SK-N-SH (cell line): ENCODE results near the gene VRTN. TPM values are rescaled to one million over a fixed set of nuclear protein-coding genes. Genes with fewer than 3 reads are reported as not detected.

Source experiments
- CTCF ChIA-PET: fragments of 300-600, 350-600 bp; formaldehyde crosslinking; extraction: SDS; loops from one replicate; lab custom pipeline; 2021; lab: Yijun Ruan, JAX
- POLR2A ChIA-PET: fragments of 350-600 bp; sonication (Branson Sonifier 250); formaldehyde crosslinking; extraction: SDS; loops from one replicate; lab custom pipeline; 2020; ENCODE audit warnings: antibody characterized with exemption, inconsistent platforms; lab: Yijun Ruan, JAX
- DNase-seq: peaks from one replicate; pipeline ENCODE4 v3.0.0; 2012
- H2AFZ ChIP-seq: fragments of 200-600 bp; sonication (generic); 2 replicates; pipeline ENCODE4 v1.8.1; 2016; ENCODE audit warnings: antibody characterized with exemption, mild to moderate bottlenecking, low read depth
- H3F3A ChIP-seq: fragments of 200-600 bp; sonication (generic); replicated peaks from 2 replicates; pipeline ENCODE3; 2016; ENCODE audit warnings: antibody characterized with exemption, mild to moderate bottlenecking; ENCODE audit not compliant: insufficient read depth
- H3K27ac ChIP-seq, 2 experiments: fragments of 200-500 bp in 1 of 2; fragments of 200-600 bp in 1 of 2; sonication (Bioruptor generic) in 1 of 2; sonication (generic), shearing (Covaris generic) in 1 of 2; 2 replicates each; pipeline versions ENCODE4 v1.5.1 to v1.6.1; 2014 to 2016; ENCODE audit warnings: low read depth in 2 of 2, inconsistent platforms in 1 of 2, low read length in 1 of 2, mild to moderate bottlenecking in 1 of 2, mixed read lengths in 1 of 2
- H3K27me3 ChIP-seq: fragments of 200-600 bp; sonication (generic), shearing (Covaris generic); 2 replicates; pipeline ENCODE4 v1.6.1; 2016; ENCODE audit warnings: mixed run types; ENCODE audit not compliant: insufficient read depth
- H3K36me3 ChIP-seq, 2 experiments: fragments of 200-500 bp in 1 of 2; fragments of 200-600 bp in 1 of 2; sonication (Bioruptor generic) in 1 of 2; sonication (generic) in 1 of 2; replicated peaks in 1 of 2; 2 replicates each; pipeline versions ENCODE3 to v1.5.1; 2014 to 2016; ENCODE audit warnings: low read length in 1 of 2, mild to moderate bottlenecking in 1 of 2; ENCODE audit not compliant: insufficient read depth in 2 of 2, control insufficient read depth in 1 of 2
- H3K4me1 ChIP-seq, 2 experiments: fragments of 200-500 bp in 1 of 2; fragments of 200-600 bp in 1 of 2; sonication (Bioruptor generic) in 1 of 2; sonication (generic), shearing (Covaris generic) in 1 of 2; 2 replicates each; pipeline versions ENCODE4 v1.5.1 to v1.6.1; 2014 to 2016; ENCODE audit warnings: low read depth in 1 of 2, low read length in 1 of 2, mixed run types in 1 of 2; ENCODE audit not compliant: insufficient read depth in 2 of 2, control insufficient read depth in 1 of 2
- H3K4me2 ChIP-seq: fragments of 200-600 bp; sonication (generic), shearing (Covaris generic); 2 replicates; pipeline ENCODE4 v1.6.1; 2017; ENCODE audit warnings: mixed run types
- H3K4me3 ChIP-seq, 2 experiments: fragments of 200-500 bp in 1 of 2; fragments of 200-600 bp in 1 of 2; sonication (Bioruptor generic) in 1 of 2; sonication (generic), shearing (Covaris generic) in 1 of 2; 2 replicates each; pipeline versions ENCODE4 v1.5.1 to v1.8.1; 2014 to 2016; ENCODE audit warnings: low read depth in 2 of 2, inconsistent platforms in 1 of 2, low read length in 1 of 2, mild to moderate bottlenecking in 1 of 2, mixed read lengths in 1 of 2, moderate library complexity in 1 of 2
- H3K79me2 ChIP-seq: fragments of 200-600 bp; sonication (generic); 2 replicates; pipeline ENCODE4 v1.8.1; 2017; ENCODE audit warnings: mild to moderate bottlenecking; ENCODE audit not compliant: insufficient read depth
- H3K9ac ChIP-seq: fragments of 200-600 bp; sonication (generic); 2 replicates; pipeline ENCODE4 v1.6.1; 2017; ENCODE audit warnings: mixed run types
- H3K9me2 ChIP-seq: fragments of 200-600 bp; sonication (generic); 2 replicates; pipeline ENCODE4 v1.6.1; 2017; ENCODE audit warnings: mixed run types
- H3K9me3 ChIP-seq: fragments of 200-600 bp; sonication (generic); 2 replicates; pipeline ENCODE4 v1.6.1; 2017; ENCODE audit warnings: mixed run types, mild to moderate bottlenecking, moderate library complexity
- H4K20me1 ChIP-seq: fragments of 200-600 bp; sonication (generic); 2 replicates; pipeline ENCODE4 v1.6.1; 2017; ENCODE audit warnings: mild to moderate bottlenecking, mixed run types; ENCODE audit not compliant: insufficient read depth
- CHD2 ChIP-seq: fragments of 150-350 bp; IDR thresholded peaks from 2 replicates; pipeline ENCODE4 v1.6.1; 2018; ENCODE audit warnings: low read length; ENCODE audit not compliant: partially characterized antibody
- EP300 ChIP-seq, 2 experiments: IDR thresholded peaks; 2 replicates each; pipeline versions ENCODE4 v1.4.0 to v1.6.1; 2012; ENCODE audit warnings: borderline replicate concordance in 1 of 2, low read depth in 1 of 2, low read length in 1 of 2
- EZH2phosphoT487 ChIP-seq: fragments of 200-600 bp; sonication (generic); IDR thresholded peaks from 2 replicates; pipeline ENCODE4 v1.6.1; 2017; ENCODE audit warnings: low read depth, mixed run types, mild to moderate bottlenecking, antibody characterized with exemption, moderate library complexity, borderline replicate concordance
- FOSL2 ChIP-seq: IDR thresholded peaks from 2 replicates; pipeline ENCODE4 v1.4.0; 2012; ENCODE audit warnings: low read depth, mild to moderate bottlenecking, moderate library complexity, borderline replicate concordance
- FOXJ3 ChIP-seq: sonication (generic); formaldehyde crosslinking; IDR thresholded peaks from 2 replicates; pipeline ENCODE4 v1.5.1; 2020; ENCODE audit warnings: mild to moderate bottlenecking, missing genetic modification reagents
- GABPA ChIP-seq: IDR thresholded peaks from 2 replicates; pipeline ENCODE4 v1.4.0; 2012; ENCODE audit warnings: low read depth, mild to moderate bottlenecking
- GATA2 ChIP-seq: sonication (generic); formaldehyde crosslinking; IDR thresholded peaks from 2 replicates; pipeline ENCODE4 v1.5.0; 2020; ENCODE audit warnings: mild to moderate bottlenecking, missing genetic modification reagents
- MXI1 ChIP-seq: IDR thresholded peaks from 2 replicates; pipeline ENCODE4 v1.6.1; 2012; ENCODE audit warnings: mild to moderate bottlenecking, low read depth, low read length, improper control_type of control experiment
- NFIC ChIP-seq: IDR thresholded peaks from 2 replicates; pipeline ENCODE4 v1.4.0; 2012; ENCODE audit warnings: borderline replicate concordance
- POLR2AphosphoS5 ChIP-seq: IDR thresholded peaks from 2 replicates; pipeline ENCODE4 v1.6.1; 2012; ENCODE audit warnings: low read depth, low read length
- RCOR1 ChIP-seq: fragments of 150-350 bp; IDR thresholded peaks from 2 replicates; pipeline ENCODE4 v1.6.1; 2017; ENCODE audit warnings: antibody characterized with exemption, low read length
- RFX5 ChIP-seq: IDR thresholded peaks from 2 replicates; pipeline ENCODE4 v1.6.1; 2012; ENCODE audit warnings: mild to moderate bottlenecking, improper control_type of control experiment, low read length
- SIN3A ChIP-seq: IDR thresholded peaks from 2 replicates; pipeline ENCODE4 v1.6.1; 2012; ENCODE audit warnings: low read depth, mild to moderate bottlenecking, low read length, moderate library complexity, borderline replicate concordance
- SMC3 ChIP-seq: IDR thresholded peaks from 2 replicates; pipeline ENCODE4 v1.6.1; 2012; ENCODE audit warnings: low read depth, low read length, improper control_type of control experiment
- TCF12 ChIP-seq: IDR thresholded peaks from 2 replicates; pipeline ENCODE4 v1.4.0; 2012
- YY1 ChIP-seq: IDR thresholded peaks from 2 replicates; pipeline ENCODE4 v1.4.0; 2012; ENCODE audit warnings: low read depth, mild to moderate bottlenecking
- WGBS: methylation state at CpG from one replicate; pipeline ENCODE4 v1.1.6; 2017; ENCODE audit warnings: low lambda C conversion rate; 5-methylcytosine and 5-hydroxymethylcytosine counted together
- polyA plus RNA-seq, 3 experiments: library from polyadenylated mRNA; depleted of rRNA; stranded (reverse); fragments of >200 nt; gene quantifications; 2 replicates each; pipeline ENCODE4 v1.2.3, GENCODE V29; 2012
- TF ChIP-seq, protein P1 (sequence below): IDR thresholded peaks from 2 replicates; pipeline ENCODE4 v1.6.1; 2012; ENCODE audit warnings: mild to moderate bottlenecking, low read depth, low read length, moderate library complexity
- TF ChIP-seq, protein P2 (sequence below): IDR thresholded peaks from 2 replicates; pipeline ENCODE4 v1.4.0; 2012; ENCODE audit warnings: low read depth, borderline replicate concordance

VRTN gene
- polyA plus RNA-seq, 1 of the 3 experiments (the other 2 are of a cell fraction) = not detected

- H3K4me2 ChIP-seq = no peak overlapping the region
- no peak for TF ChIP-seq GATA2
- no peak for TF ChIP-seq FOXJ3 (CRISPR knock-in tag)
- no peak for TF ChIP-seq TCF12
- TF ChIP-seq RFX5 = no peak
- TF ChIP-seq SMC3 = no peak
- no peak for TF ChIP-seq CHD2
- no peak for TF ChIP-seq EP300 (IDR thresholded peaks at IDR 0.05; ENCODE audit: borderline replicate concordance in 1 of 2, low read depth in 1 of 2, low read length in 1 of 2)
- no peak for TF ChIP-seq MXI1
- TF ChIP-seq, protein P1, sequence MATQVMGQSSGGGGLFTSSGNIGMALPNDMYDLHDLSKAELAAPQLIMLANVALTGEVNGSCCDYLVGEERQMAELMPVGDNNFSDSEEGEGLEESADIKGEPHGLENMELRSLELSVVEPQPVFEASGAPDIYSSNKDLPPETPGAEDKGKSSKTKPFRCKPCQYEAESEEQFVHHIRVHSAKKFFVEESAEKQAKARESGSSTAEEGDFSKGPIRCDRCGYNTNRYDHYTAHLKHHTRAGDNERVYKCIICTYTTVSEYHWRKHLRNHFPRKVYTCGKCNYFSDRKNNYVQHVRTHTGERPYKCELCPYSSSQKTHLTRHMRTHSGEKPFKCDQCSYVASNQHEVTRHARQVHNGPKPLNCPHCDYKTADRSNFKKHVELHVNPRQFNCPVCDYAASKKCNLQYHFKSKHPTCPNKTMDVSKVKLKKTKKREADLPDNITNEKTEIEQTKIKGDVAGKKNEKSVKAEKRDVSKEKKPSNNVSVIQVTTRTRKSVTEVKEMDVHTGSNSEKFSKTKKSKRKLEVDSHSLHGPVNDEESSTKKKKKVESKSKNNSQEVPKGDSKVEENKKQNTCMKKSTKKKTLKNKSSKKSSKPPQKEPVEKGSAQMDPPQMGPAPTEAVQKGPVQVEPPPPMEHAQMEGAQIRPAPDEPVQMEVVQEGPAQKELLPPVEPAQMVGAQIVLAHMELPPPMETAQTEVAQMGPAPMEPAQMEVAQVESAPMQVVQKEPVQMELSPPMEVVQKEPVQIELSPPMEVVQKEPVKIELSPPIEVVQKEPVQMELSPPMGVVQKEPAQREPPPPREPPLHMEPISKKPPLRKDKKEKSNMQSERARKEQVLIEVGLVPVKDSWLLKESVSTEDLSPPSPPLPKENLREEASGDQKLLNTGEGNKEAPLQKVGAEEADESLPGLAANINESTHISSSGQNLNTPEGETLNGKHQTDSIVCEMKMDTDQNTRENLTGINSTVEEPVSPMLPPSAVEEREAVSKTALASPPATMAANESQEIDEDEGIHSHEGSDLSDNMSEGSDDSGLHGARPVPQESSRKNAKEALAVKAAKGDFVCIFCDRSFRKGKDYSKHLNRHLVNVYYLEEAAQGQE = no peak
- TF ChIP-seq RCOR1 = no peak
- TF ChIP-seq POLR2AphosphoS5 = no peak
- no peak for TF ChIP-seq EZH2phosphoT487
- TF ChIP-seq FOSL2 = no peak
- TF ChIP-seq GABPA = no peak
- TF ChIP-seq, protein P2, sequence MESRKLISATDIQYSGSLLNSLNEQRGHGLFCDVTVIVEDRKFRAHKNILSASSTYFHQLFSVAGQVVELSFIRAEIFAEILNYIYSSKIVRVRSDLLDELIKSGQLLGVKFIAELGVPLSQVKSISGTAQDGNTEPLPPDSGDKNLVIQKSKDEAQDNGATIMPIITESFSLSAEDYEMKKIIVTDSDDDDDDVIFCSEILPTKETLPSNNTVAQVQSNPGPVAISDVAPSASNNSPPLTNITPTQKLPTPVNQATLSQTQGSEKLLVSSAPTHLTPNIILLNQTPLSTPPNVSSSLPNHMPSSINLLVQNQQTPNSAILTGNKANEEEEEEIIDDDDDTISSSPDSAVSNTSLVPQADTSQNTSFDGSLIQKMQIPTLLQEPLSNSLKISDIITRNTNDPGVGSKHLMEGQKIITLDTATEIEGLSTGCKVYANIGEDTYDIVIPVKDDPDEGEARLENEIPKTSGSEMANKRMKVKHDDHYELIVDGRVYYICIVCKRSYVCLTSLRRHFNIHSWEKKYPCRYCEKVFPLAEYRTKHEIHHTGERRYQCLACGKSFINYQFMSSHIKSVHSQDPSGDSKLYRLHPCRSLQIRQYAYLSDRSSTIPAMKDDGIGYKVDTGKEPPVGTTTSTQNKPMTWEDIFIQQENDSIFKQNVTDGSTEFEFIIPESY = no peak
- no peak for TF ChIP-seq SIN3A
- no peak for TF ChIP-seq YY1
- no peak for TF ChIP-seq NFIC
- H3K79me2 ChIP-seq = no peaks in the 10 kb centered on the region
- ChIA-PET CTCF (interaction anchor here (18.0 kb wide), 1 partner anchor 110 kb away, joined by 249 read pairs; no protein-coding TSS in a partner anchor), POLR2A (no interaction called here)
- H3K27me3 ChIP-seq = no peaks in the 10 kb centered on the region; the same call in 1 of the 2 replicates
- H3K4me1 ChIP-seq = no peaks in the 10 kb centered on the region
- no peaks in the 10 kb centered on the region for H3K36me3 ChIP-seq
- H3K9me2 ChIP-seq = no peaks in the 10 kb centered on the region
- no peaks in the 10 kb centered on the region for H3K9me3 ChIP-seq
- H3K27ac ChIP-seq = no peak overlapping the region
- no peak for DNase-seq
- no peak overlapping the region for H3K9ac ChIP-seq
- no peak overlapping the region for H3K4me3 ChIP-seq
- H3F3A ChIP-seq = no peaks in the 10 kb centered on the region
- 69% methylated on average over 5 of the region's 8 CpGs for WGBS
- H2AFZ ChIP-seq = no peak overlapping the region
- H4K20me1 ChIP-seq = no peaks in the 10 kb centered on the region
These were observed 20.2 kb downstream of the VRTN start for GRCh38 chr14:74368441-74368840.
